Thyroid gland (tissue), 4 donors: ENCODE data around the gene EVA1A. TPM values are rescaled to one million over a fixed set of nuclear protein-coding genes. Genes with fewer than 3 reads are reported as not detected.

Experiments used
- DNase-seq, 2 donors: peaks; one replicate each; pipeline ENCODE4 v3.0.0-alpha.2; 2019
- H3K27ac ChIP-seq, 3 donors: fragments of 200-600 bp; sonication (generic); 1 replicate in 2 of 3; 2 replicates in 1 of 3; pipeline ENCODE4 v1.5.1; 2016 to 2019; ENCODE audit warnings: mild to moderate bottlenecking in 1 of 3, moderate library complexity in 1 of 3
- H3K27me3 ChIP-seq: fragments of 200-600 bp; sonication (generic); one replicate; pipeline ENCODE4 v1.5.1; 2019
- H3K36me3 ChIP-seq, 2 donors: fragments of 200-600 bp; sonication (generic); one replicate each; pipeline ENCODE4 v1.5.1; 2016 to 2019
- H3K4me1 ChIP-seq, 2 donors: fragments of 200-600 bp; sonication (generic); one replicate each; pipeline ENCODE4 v1.5.1; 2017 to 2019
- H3K4me3 ChIP-seq, 3 donors: fragments of 200-600 bp; sonication (generic); replicated peaks in 1 of 3; 1 replicate in 2 of 3; 2 replicates in 1 of 3; pipeline ENCODE4 v1.5.1; 2016; ENCODE audit warnings: mild to moderate bottlenecking in 1 of 3
- H3K9me3 ChIP-seq: fragments of 200-600 bp; sonication (generic); one replicate; pipeline ENCODE4 v1.5.1; 2017
- CTCF ChIP-seq, 6 experiments: fragments of 200-600 bp in 3 of 6; fragments of 450-650 bp in 3 of 6; sonication (generic) in 3 of 6; IDR thresholded peaks; one replicate each; pipeline ENCODE4 v1.5.1; 2016 to 2019; ENCODE audit warnings: antibody characterized with exemption in 6 of 6, mild to moderate bottlenecking in 2 of 6, inconsistent platforms in 1 of 6, moderate library complexity in 1 of 6
- POLR2A ChIP-seq, 2 donors: fragments of 450-650 bp; IDR thresholded peaks; one replicate each; pipeline ENCODE4 v1.6.1; 2017; ENCODE audit warnings: antibody characterized with exemption in 2 of 2, mild to moderate bottlenecking in 2 of 2, moderate library complexity in 1 of 2
- WGBS, 2 donors: methylation state at CpG; one replicate each; pipeline ENCODE4 v1.1.5; 2017; 5-methylcytosine and 5-hydroxymethylcytosine counted together
- intact Hi-C: fragments of 100-400 bp; cut with DNase I; formaldehyde crosslinking; loops from one replicate; pipeline ENCODE4 v1.15.1; 2023
- total RNA-seq, 4 donors: library from RNA; depleted of rRNA; stranded (reverse); fragments of >200 nt; gene quantifications; one replicate each; pipeline ENCODE4 v1.2.3, GENCODE V29; 2016

EVA1A gene
- total RNA-seq, 4 donors from 2014 or later, result 3.6 to 19.8 (median 12.3) TPM

- Histone ChIP-seq H3K36me3 (no peaks in the 10 kb centered on the region), H3K9me3 (no peaks in the 10 kb centered on the region), H3K27me3 (no peaks in the 10 kb centered on the region), H3K4me3 (no peak overlapping the region), H3K4me1 (peaks cover 0 to 4% of the 10 kb centered on the region in 2 donors), H3K27ac (no peak overlapping the region)
- DNase-seq, result peak; percentile 6 to 20
- WGBS, 2 donors, result 71 to 85% methylated on average over 1 of the region's 1 CpG
- no peak for TF ChIP-seq POLR2A (IDR thresholded peaks at IDR 0.05)
- peak in 4 of 6 experiments; percentile 34 to 61 (median 40) for TF ChIP-seq CTCF (IDR thresholded peaks at IDR 0.05)
- intact Hi-C loops, result no loop called here
These were observed 95.3 kb downstream of the EVA1A start for GRCh38 chr2:75465317-75465984.

- Histone ChIP-seq H3K27ac (no peak overlapping the region), H3K27me3 (no peaks in the 10 kb centered on the region), H3K4me1 (peaks cover 0 to 4% of the 10 kb centered on the region in 2 donors), H3K36me3 (no peaks in the 10 kb centered on the region), H3K4me3 (no peak overlapping the region), H3K9me3 (no peaks in the 10 kb centered on the region)
- 37 to 41% methylated on average over 4 of the region's 4 CpGs for WGBS, 2 donors
- intact Hi-C loops, result loop anchor here (5.0 kb wide), 2 partner anchors 148 to 163 kb away; no protein-coding TSS in a partner anchor
- TF ChIP-seq POLR2A (IDR thresholded peaks at IDR 0.05) (no peak), CTCF (IDR thresholded peaks at IDR 0.05) (peak; percentile 37 to 87 (median 72))
- DNase-seq, result peak; percentile 5 to 9
These were observed 96.3 kb downstream of the EVA1A start for GRCh38 chr2:75464348-75464946.

DNA sequence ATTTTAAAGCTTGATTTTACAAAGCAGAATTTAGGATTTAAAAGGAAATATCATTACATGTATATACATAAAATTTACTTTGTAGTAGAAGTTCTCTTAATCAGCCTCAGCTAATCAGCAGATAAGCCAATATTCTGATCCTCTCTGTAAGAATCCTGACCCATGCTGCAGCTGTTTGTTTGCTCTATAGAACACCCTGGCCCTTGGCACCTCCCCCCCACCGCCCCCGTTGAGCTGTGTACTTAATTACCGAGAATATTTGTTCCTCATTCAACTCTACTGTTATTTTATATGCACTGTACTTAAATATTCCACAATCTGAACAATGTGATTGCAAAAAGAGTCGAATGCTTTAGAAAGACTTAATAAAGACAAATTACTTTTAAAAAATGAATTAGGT lies 98.0 kb downstream of the EVA1A start:
- no peaks in the 10 kb centered on the region for H3K9me3 ChIP-seq
- intact Hi-C loops, result loop anchor here (5.0 kb wide), 2 partner anchors 150 to 165 kb away; no protein-coding TSS in a partner anchor
- H3K36me3 ChIP-seq, result no peaks in the 10 kb centered on the region
- H3K27ac ChIP-seq, result no peak overlapping the region
- TF ChIP-seq CTCF (IDR thresholded peaks at IDR 0.05) (no peak), POLR2A (IDR thresholded peaks at IDR 0.05) (no peak)
- H3K4me1 ChIP-seq, result peaks cover 0 to 4% of the 10 kb centered on the region in 2 donors
- no peak for DNase-seq
- no peak overlapping the region for H3K4me3 ChIP-seq
- no peaks in the 10 kb centered on the region for H3K27me3 ChIP-seq
- WGBS, 2 donors, result 49 to 52% methylated on average over 4 of the region's 4 CpGs

- H3K27ac ChIP-seq, result no peak overlapping the region
- no peaks in the 10 kb centered on the region for H3K9me3 ChIP-seq
- H3K27me3 ChIP-seq, result no peaks in the 10 kb centered on the region
- 70% methylated on average over 1 of the region's 1 CpG for WGBS, 2 donors
- intact Hi-C loops, result loop anchor here (5.0 kb wide), 2 partner anchors 150 to 165 kb away; no protein-coding TSS in a partner anchor
- H3K4me3 ChIP-seq, result no peak overlapping the region
- TF ChIP-seq POLR2A (IDR thresholded peaks at IDR 0.05), result no peak
- TF ChIP-seq CTCF (IDR thresholded peaks at IDR 0.05), result no peak
- H3K36me3 ChIP-seq, result no peaks in the 10 kb centered on the region
- peaks cover 0 to 4% of the 10 kb centered on the region in 2 donors for H3K4me1 ChIP-seq
- no peak for DNase-seq
These were observed 98.5 kb downstream of the EVA1A start for GRCh38 chr2:75462206-75462605.

GRCh38 chr2:75460630-75461029 lies 100.1 kb downstream of the EVA1A start:
- Histone ChIP-seq H3K27ac (no peak overlapping the region), H3K9me3 (no peaks in the 10 kb centered on the region), H3K4me1 (no peaks in the 10 kb centered on the region), H3K27me3 (no peaks in the 10 kb centered on the region), H3K36me3 (no peaks in the 10 kb centered on the region), H3K4me3 (no peak overlapping the region)
- intact Hi-C loops, result loop anchor here (5.0 kb wide), 2 partner anchors 152 to 167 kb away; no protein-coding TSS in a partner anchor
- WGBS, 2 donors, result 97 to 98% methylated on average over 2 of the region's 2 CpGs
- TF ChIP-seq CTCF (IDR thresholded peaks at IDR 0.05), result no peak
- no peak for TF ChIP-seq POLR2A (IDR thresholded peaks at IDR 0.05)
- DNase-seq, result no peak
